NCI-H748 (cell line): ENCODE results near the gene SLIT1.

Source experiments
- DNase-seq: peaks from one replicate; lab custom pipeline; 2025; ENCODE audit not compliant: unreplicated experiment; lab: John Stamatoyannopoulos, UW

Gene SLIT1

GRCh38 chr10:97140902-97141745 is 44.6 kb downstream of the SLIT1 start:
- no peak for DNase-seq

DNA sequence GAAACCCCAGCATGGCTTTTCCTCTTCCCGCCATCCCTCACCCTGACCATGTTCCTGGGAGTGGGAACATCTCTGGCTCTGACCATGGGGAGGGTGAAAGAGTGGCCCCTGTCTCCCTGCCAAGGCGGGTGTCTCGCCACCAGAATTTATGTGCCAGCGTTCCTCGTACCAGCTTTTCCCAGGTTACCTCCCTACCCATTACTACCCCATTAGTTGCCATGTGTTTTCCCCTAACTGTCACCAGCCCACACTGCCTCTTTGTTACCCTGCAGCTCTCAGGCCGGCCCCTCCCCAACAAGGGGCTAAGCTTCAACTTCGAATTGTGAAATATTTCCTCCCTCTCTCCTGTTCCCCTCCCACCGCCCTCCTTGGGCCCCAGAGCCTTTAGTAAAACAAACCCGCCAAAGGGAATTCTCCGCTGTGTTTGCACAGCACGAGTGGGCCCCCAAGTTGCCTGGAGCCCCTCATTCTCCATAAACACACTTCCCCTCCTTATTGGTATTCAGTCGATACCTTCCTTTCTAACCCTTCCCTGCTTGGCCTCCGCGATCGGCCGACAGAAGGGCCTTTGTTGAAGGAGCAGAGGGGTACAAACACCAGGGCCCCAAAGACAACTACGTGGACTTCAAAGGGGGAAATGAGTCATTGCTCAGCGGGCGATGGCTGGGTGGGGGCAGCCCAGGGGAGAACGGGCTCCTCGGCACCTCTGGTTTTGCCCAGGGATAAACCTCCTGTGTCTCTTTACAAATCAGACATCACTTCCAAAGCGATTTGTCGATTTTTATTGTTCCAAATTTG is 45.5 kb downstream of the SLIT1 start:
- no peak for DNase-seq

GRCh38 chr10:97139651-97140048 is 46.1 kb downstream of the SLIT1 start:
- no peak for DNase-seq

DNA sequence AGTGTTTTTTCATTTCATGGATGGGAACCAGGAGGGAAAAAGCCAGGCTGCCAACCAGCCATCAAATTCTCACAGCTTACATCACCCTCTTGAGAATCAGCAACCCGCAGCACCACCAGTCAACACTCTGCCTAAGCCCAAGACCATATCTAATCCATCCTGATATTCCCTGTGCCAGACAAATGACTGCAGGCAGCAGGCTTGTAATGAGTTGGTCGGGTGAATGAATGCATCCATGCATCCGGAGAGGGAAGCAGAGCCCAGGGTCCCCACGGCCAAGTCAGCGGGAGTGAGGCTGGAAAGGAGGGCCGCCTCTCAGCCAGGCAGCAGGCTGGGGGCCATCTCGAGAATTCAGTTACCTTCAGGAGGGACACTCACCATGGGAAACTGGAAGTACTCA is 46.9 kb downstream of the SLIT1 start:
- DNase-seq = no peak

DNA sequence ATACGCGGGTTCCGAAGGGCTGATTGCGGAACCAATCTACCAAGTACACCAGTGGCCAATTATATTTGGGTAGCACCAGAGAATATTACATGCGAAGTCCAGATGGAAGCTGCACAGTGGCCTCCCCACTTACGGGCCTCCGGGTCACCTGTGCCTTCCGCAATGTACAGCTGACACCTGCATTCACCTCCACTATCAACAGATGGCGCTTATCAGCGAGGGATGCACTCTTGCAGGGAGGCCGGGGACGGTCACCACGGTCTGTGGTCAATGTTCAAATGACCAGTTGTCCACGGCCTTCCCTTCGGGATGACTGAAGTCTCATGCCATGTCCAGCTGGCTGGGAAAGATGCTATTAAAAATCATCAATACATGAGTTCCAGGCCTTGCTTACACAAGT is 47.6 kb downstream of the SLIT1 start:
- DNase-seq = peak; percentile 42

- DNase-seq = no peak
Measured at GRCh38 chr10:97136756-97137155, 49.0 kb downstream of the SLIT1 start.

DNA sequence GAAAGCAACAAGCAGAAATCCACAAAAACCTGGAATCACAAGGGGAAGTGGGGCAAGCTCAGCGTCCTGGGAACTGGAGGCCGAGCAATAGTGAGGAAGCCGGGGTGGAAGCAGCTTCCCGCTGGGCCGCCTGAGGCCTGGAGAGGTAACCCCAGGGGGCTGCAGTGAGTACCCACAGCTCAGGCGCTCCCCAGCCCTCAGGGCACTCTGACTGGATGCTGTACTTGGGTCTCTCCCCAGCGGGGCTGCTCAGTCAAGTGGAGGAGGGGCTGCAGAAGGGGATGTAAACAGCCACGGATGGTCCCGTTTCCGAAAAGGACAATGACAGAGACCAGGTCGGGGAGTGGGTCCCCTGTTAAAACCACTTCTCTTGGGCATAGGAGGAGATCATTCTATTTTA is 50.3 kb downstream of the SLIT1 start:
- DNase-seq = no peak

GRCh38 chr10:97134983-97135382 is 50.8 kb downstream of the SLIT1 start:
- DNase-seq = no peak

GRCh38 chr10:97134110-97134509 is 51.6 kb downstream of the SLIT1 start:
- peak; percentile 51 for DNase-seq

DNA sequence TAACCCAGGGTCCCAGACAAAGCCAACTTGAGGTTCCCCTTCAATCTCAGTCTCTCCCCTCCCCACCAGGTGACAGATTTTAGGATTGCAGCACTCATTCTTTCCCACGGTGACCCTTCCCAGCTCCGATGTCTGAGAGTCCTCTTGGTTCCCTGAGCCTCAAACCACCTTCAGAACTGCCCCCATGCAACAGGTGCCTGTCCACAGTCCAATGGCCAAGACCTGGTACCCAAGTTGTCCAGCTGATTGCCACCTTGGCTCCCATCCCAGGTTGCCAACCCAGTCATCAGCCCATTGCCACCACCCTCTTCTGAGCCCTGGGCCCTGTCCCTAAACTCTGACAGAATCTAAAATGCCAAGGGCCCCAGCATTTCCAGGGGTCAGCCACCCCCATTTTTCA is 53.5 kb downstream of the SLIT1 start:
- no peak for DNase-seq

- DNase-seq = no peak
Measured at GRCh38 chr10:97131666-97132065, 54.1 kb downstream of the SLIT1 start.

- DNase-seq = no peak
Measured at GRCh38 chr10:97131181-97131628, 54.6 kb downstream of the SLIT1 start.

- DNase-seq = no peak
Measured at GRCh38 chr10:97129666-97130065, 56.1 kb downstream of the SLIT1 start.

DNA sequence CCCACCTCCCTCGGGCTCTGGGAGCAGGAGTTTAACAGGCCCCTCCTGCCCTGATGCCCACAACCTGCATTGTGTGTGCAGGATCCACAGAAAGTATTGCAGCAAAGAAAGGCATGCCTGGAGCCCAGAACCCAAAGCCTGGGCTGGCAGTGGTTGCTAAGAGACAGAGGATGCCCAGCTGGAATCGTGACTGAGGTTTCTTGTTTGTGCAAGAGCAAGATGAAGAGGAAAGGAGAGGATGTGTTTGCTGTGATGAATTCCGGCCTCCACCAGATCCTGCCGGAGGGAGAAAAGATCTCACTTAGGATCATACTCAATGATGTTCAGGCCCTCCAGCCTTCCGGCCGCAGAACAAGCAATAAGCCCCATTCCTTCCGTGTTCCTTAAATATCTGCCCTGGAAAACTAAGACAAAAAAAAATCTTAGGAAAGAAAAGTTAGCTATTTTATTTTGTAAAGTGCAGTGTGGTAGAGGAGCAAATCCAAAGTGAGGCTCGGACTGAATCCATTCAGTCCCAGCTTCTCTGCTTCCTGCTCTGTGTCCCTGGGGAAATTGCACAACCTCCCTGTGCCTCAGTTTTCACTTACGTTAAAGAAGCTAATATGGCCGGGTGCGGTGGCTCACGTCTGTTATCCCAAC is 57.1 kb downstream of the SLIT1 start:
- DNase-seq = peak; percentile 33

DNA sequence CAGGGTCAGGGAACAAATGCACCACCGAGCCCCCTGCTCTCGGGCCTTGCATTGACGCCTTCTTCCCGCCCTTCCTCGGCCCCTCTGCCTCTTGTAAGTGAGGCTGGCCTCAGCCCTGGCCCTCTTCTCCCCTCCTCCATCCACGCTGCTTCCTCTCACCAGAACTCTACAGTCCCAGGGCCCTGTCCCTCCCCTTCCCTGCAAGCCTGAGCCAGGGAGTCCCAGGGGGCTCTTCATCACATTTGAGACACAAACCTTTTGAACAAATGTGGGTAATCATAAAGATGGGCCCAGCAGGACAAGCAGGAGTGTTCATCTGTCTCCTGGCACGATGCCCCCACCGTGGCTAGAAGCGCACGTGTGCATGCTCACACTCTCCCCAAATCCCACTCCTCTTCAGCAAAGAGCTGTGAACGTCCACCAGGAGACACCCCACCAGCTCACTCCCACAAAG is 57.7 kb downstream of the SLIT1 start:
- no peak for DNase-seq

GRCh38 chr10:97127509-97127908 is 58.2 kb downstream of the SLIT1 start:
- DNase-seq = no peak

DNA sequence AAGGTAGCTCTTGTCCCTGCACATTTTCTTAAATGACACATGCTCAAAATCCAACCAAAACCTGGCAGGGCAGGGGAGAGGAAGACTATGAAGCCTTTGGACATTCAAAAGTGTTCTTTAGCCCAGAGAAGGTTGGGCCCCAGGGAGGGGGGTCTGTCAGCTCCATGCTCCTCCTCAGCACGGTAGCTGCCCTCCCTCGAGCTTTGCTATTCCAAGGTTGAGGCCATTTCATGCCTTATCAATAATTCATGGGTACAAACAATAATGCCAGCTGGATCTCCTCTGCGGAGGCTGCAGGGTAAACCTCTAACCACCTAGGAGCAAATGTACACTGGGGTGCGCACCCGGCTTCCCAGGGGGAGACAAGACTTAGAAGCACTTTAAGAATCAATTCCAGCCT is 61.5 kb downstream of the SLIT1 start:
- DNase-seq = no peak

DNA sequence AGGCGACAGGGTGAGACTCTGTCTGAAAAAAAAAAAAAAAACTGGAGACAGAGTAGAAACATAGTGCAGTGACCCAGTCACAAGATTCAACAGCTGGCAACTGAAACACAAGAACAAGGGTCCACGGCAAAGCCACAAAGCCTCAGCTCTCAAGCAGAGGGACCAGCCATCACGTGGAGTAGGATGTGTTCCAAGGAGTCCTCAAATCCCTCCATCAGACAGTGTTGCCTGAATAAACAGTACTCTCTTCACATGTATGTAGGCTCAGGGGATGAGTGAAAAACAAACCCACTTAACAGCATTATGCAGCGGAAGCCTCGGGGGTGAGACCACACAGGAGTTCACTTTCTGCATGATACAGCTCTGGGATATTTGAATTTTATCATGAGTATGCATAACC is 62.0 kb downstream of the SLIT1 start:
- DNase-seq = peak; percentile 1

DNA sequence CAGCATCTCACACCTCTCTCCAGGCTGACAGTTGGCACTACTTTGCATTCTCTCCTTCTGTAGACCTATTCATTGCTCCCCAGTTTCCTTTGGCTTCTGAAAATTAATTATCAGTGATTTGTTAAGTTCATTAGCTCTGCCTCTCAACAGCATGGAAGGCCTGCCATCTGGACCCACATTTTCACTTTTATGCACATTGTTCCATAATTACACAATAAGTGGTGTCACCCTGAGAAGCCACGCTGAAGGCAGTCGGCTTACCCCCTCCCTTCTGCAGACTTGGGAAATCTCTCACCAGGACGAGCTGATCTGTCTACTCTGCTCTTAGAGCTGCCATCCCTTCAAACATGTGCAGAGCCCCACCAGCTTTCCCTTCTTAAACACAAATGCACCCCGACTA is 64.7 kb downstream of the SLIT1 start:
- DNase-seq = no peak

DNA sequence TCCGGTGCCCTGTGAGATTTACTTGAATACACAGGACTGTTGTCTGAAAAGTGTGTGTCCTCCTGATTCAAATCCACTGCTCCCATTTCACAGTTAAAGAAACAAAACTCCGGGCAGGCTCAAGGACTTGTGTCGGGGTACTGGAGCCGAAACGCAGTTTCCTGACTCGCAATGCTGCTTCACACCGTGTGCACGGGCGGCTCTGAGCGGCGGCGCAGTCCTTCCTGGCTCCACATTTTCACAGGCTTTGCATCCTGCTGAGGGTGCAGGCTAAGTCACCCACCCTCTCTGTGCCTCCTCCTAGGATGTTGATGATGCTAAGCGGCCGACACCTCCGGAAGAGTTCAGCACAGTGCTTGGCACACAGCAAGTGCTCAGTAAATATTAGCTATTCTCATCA is 65.4 kb downstream of the SLIT1 start:
- no peak for DNase-seq

- DNase-seq = no peak
Measured at GRCh38 chr10:97119058-97119745, 66.6 kb downstream of the SLIT1 start.
